PC-3 (cell line): Measurements from ENCODE around the gene BRCA1.

ENCODE experiments used
- CTCF ChIP-seq: fragments of 300-600 bp; sonication (generic); conservative IDR thresholded peaks from 2 replicates; pipeline ENCODE4 v1.5.1; 2017; ENCODE audit warnings: antibody characterized with exemption, low read depth, mild to moderate bottlenecking, low read length
- EZH2phosphoT487 ChIP-seq: fragments of 300-600 bp; sonication (generic); IDR thresholded peaks from 2 replicates; pipeline ENCODE4 v1.6.1; 2018; ENCODE audit warnings: mild to moderate bottlenecking, antibody characterized with exemption, low read length, borderline replicate concordance

DNA sequence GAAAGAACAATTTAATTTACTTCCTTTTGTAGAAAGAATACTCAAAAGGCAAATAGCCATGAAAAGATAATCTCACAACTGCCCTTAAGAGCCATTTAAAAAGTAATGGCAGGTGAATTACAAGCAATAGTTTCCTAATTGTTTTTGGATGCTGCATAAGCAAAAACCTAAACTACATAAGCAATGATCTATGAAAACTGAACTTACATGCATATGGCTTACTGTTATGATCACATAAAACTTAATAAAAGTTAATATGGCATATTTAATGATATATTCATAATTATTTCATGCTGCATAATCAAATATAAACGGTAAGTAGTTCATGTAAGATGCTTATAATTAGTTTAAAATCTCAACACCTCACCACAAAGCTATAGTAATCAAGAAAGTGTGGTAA lies 18.6 kb downstream of the BRCA1 start:
- TF ChIP-seq EZH2phosphoT487 (no peak), CTCF (no peak)
